ENCODE measurements around the gene STARD9. TPM values are rescaled to one million over a fixed set of nuclear protein-coding genes. Genes with fewer than 3 reads are reported as not detected.

The STARD9 gene
- total RNA-seq, 6 experiments from 2014 or later: 0.70 to 3.1 (median 1.5) TPM

GRCh38 chr15:42627485-42627884 lies 52.1 kb downstream of the STARD9 start:
- no peak for ATAC-seq
- DNase-seq: no peak
- Histone ChIP-seq H3K27ac (no peak overlapping the region), H3K4me3 (no peak overlapping the region), H3K36me3 (no peaks in the 10 kb centered on the region), H3K4me1 (no peaks in the 10 kb centered on the region), H3K9me3 (no peaks in the 10 kb centered on the region), H3K27me3 (no peaks in the 10 kb centered on the region)
- intact Hi-C loops (cut with DNase I): no loop called here
- TF ChIP-seq POLR2A (IDR thresholded peaks at IDR 0.05) (no peak), CTCF (IDR thresholded peaks at IDR 0.05) (no peak)
- 74% methylated on average over 2 of the region's 2 CpGs for WGBS (ENCODE audit: insufficient coverage, low coverage, low lambda C conversion rate, missing lambda C conversion rate)

- no peaks in the 10 kb centered on the region for H3K4me1 ChIP-seq
- intact Hi-C loops (cut with DNase I): no loop called here
- TF ChIP-seq CTCF (IDR thresholded peaks at IDR 0.05) (no peak), POLR2A (IDR thresholded peaks at IDR 0.05) (no peak)
- no peak for DNase-seq
- 89% methylated on average over 4 of the region's 4 CpGs for WGBS (ENCODE audit: insufficient coverage, low coverage, low lambda C conversion rate, missing lambda C conversion rate)
- no peak overlapping the region for H3K27ac ChIP-seq
- ATAC-seq: no peak
- no peak overlapping the region for H3K4me3 ChIP-seq
- no peaks in the 10 kb centered on the region for H3K27me3 ChIP-seq
- H3K9me3 ChIP-seq: no peaks in the 10 kb centered on the region
- H3K36me3 ChIP-seq: no peaks in the 10 kb centered on the region
Observed at GRCh38 chr15:42628761-42629160, 53.4 kb downstream of the STARD9 start.

GRCh38 chr15:42632105-42632675 lies 56.8 kb downstream of the STARD9 start:
- no peak for DNase-seq
- ATAC-seq: no peak
- no peaks in the 10 kb centered on the region for H3K27me3 ChIP-seq
- 50% methylated on average over 1 of the region's 1 CpG for WGBS (ENCODE audit: insufficient coverage, low coverage, low lambda C conversion rate, missing lambda C conversion rate)
- no peak for TF ChIP-seq CTCF (IDR thresholded peaks at IDR 0.05)
- TF ChIP-seq POLR2A (IDR thresholded peaks at IDR 0.05): no peak
- H3K9me3 ChIP-seq: no peaks in the 10 kb centered on the region
- H3K4me3 ChIP-seq: no peak overlapping the region
- H3K36me3 ChIP-seq: no peaks in the 10 kb centered on the region
- H3K27ac ChIP-seq: no peak overlapping the region
- intact Hi-C loops (cut with DNase I): no loop called here
- H3K4me1 ChIP-seq: no peaks in the 10 kb centered on the region

GRCh38 chr15:42640109-42640508 lies 64.7 kb downstream of the STARD9 start:
- H3K9me3 ChIP-seq: no peaks in the 10 kb centered on the region
- TF ChIP-seq POLR2A (IDR thresholded peaks at IDR 0.05) (no peak), CTCF (IDR thresholded peaks at IDR 0.05) (no peak)
- H3K4me3 ChIP-seq: no peak overlapping the region
- intact Hi-C loops (cut with DNase I): no loop called here
- ATAC-seq: no peak
- H3K36me3 ChIP-seq: no peaks in the 10 kb centered on the region
- no peaks in the 10 kb centered on the region for H3K4me1 ChIP-seq
- 49% methylated on average over 4 of the region's 4 CpGs for WGBS (ENCODE audit: insufficient coverage, low coverage, low lambda C conversion rate, missing lambda C conversion rate)
- H3K27ac ChIP-seq: no peak overlapping the region
- no peaks in the 10 kb centered on the region for H3K27me3 ChIP-seq
- DNase-seq: no peak

All from right lobe of liver (tissue), 6 donors.